Lower leg skin (tissue), 3 donors: Measurements from ENCODE around the gene IL1RL1.

Experiments
- CTCF ChIP-seq, 3 donors: fragments of 450-650 bp; IDR thresholded peaks; one replicate each; pipeline ENCODE4 v1.5.1; 2016; ENCODE audit warnings: antibody characterized with exemption in 3 of 3, mild to moderate bottlenecking in 3 of 3, moderate library complexity in 2 of 3
- POLR2A ChIP-seq, 2 donors: fragments of 450-650 bp; IDR thresholded peaks; one replicate each; pipeline ENCODE4 v1.6.1; 2016 to 2017; ENCODE audit warnings: antibody characterized with exemption in 2 of 2, mild to moderate bottlenecking in 1 of 2, moderate library complexity in 1 of 2

- TF ChIP-seq CTCF (IDR thresholded peaks at IDR 0.05) (no peak), POLR2A (IDR thresholded peaks at IDR 0.05) (no peak)
Measured at GRCh38 chr2:102321941-102322719, 10.8 kb downstream of the IL1RL1 start.
